Tongue (tissue), 2 donors: ENCODE results near the gene FGF1. TPM values are rescaled to one million over a fixed set of nuclear protein-coding genes. Genes with fewer than 3 reads are reported as not detected.

ENCODE experiments used
- DNase-seq: peaks from one replicate; pipeline ENCODE4 v3.0.0-alpha.2; 2015
- total RNA-seq: library from RNA; depleted of rRNA; stranded (reverse); fragments of >200 nt; gene quantifications from one replicate; pipeline ENCODE4 v1.2.3, GENCODE V29; 2014

The FGF1 gene
- total RNA-seq, 1 donor from 2014 or later: 8.7 TPM

GRCh38 chr5:142572006-142572405 lies 113.9 kb downstream of the FGF1 start:
- peak; percentile 48 for DNase-seq

GRCh38 chr5:142571371-142571770 lies 114.5 kb downstream of the FGF1 start:
- no peak for DNase-seq

GRCh38 chr5:142569905-142570304 lies 116.0 kb downstream of the FGF1 start:
- no peak for DNase-seq

GRCh38 chr5:142568996-142569335 lies 116.9 kb downstream of the FGF1 start:
- no peak for DNase-seq

- no peak for DNase-seq
Measured at GRCh38 chr5:142568283-142568995, 117.5 kb downstream of the FGF1 start.

- no peak for DNase-seq
Measured at GRCh38 chr5:142561486-142562097, 124.3 kb downstream of the FGF1 start.

GRCh38 chr5:142561029-142561428 lies 124.9 kb downstream of the FGF1 start:
- DNase-seq: no peak

- DNase-seq: no peak
Measured at GRCh38 chr5:142552107-142552506, 133.8 kb downstream of the FGF1 start.

GRCh38 chr5:142551338-142552067 lies 134.4 kb downstream of the FGF1 start:
- peak; percentile 35 for DNase-seq

GRCh38 chr5:142550471-142550870 lies 135.4 kb downstream of the FGF1 start:
- no peak for DNase-seq

- DNase-seq: no peak
Measured at GRCh38 chr5:142549834-142550233, 136.1 kb downstream of the FGF1 start.

GRCh38 chr5:142548739-142549275 lies 137.1 kb downstream of the FGF1 start:
- DNase-seq: peak; percentile 92

GRCh38 chr5:142547445-142548380 lies 138.2 kb downstream of the FGF1 start:
- no peak for DNase-seq

- peak; percentile 30 for DNase-seq
Measured at GRCh38 chr5:142545650-142546322, 140.1 kb downstream of the FGF1 start.

- no peak for DNase-seq
Measured at GRCh38 chr5:142544946-142545649, 140.8 kb downstream of the FGF1 start.

GRCh38 chr5:142544071-142544753 lies 141.7 kb downstream of the FGF1 start:
- DNase-seq: no peak

- peak; percentile 67 for DNase-seq
Measured at GRCh38 chr5:142542906-142543305, 143.0 kb downstream of the FGF1 start.
